Tongue (tissue), 2 donors: ENCODE data around the gene CATSPERE. TPM values are rescaled to one million over a fixed set of nuclear protein-coding genes. Genes with fewer than 3 reads are reported as not detected.
A peak's percentile ranks its signal among the peaks of the same experiment; 100 is the strongest.
"Not testable (repeated sequence)": the region's sequence is repeated elsewhere in the genome, so short reads cannot be mapped to it uniquely, and the experiment has no call there.

ENCODE experiments used
- DNase-seq: peaks from one replicate; pipeline ENCODE4 v3.0.0-alpha.2; 2015
- total RNA-seq: library from RNA; depleted of rRNA; stranded (reverse); fragments of >200 nt; gene quantifications from one replicate; pipeline ENCODE4 v1.2.3, GENCODE V29; 2014

CATSPERE gene
- total RNA-seq, 1 donor from 2014 or later, result 3.4 TPM

DNA sequence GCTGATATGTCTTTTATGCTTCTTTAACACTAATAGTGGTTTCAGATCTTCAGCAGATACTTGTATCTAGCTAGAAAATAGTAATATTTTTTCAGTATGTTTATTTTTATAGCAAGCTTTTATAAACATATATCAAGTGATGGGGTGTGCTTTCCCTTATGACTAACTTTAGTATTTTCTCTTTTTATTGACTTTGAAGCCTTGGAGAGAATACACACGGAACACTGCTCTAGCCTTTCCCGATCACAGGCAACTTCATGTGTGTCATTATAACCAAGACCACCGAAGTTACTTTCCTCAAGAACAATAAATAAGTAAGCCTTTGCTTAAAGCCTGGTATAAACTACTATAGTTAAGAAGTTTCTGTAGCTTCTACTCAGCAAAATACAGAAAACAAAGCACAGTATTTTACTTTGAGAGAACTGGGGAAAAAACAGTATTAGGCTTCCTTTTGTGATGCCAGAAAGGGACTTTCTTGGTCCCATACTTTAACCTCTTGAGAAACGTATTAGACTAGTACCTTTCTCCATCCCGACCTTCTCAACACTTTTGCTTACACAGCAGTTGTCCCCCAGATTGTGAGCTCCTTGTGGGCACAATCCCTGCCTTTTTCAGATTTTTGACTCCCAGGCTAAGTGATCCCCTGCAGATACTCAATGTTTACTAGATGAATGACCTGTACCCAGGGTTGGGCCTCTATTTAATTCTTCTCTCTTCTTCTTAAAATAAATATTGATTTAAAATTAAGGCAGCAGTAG lies 12.6 kb upstream of the CATSPERE start:
- no peak for DNase-seq

DNA sequence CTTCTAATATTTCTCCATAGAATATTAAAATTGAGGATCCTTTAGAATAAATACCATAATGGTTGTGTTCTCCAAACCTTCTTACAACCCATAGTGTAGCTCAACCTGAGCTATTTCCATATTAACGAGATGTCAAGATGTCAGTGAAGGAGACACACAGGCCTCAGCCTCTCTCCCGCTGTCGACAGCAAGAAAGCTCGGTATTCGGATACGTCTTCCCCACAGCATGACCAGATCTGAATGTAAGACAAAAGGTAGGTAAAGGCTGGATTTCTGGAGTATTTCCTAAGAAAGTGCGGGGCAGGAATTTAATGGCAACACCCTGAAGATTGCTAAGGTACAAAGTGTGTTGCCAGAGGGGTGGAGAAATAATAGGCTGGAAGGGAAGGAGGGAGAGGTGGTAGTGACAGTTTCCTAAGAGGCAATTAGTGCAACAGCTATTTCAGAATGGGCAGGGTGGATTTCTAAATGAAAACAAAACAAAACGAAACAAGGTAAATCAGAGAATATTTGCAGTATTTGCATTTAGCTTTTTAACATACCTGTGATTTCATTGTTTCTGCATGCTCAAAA lies 11.1 kb upstream of the CATSPERE start:
- no peak for DNase-seq

DNA sequence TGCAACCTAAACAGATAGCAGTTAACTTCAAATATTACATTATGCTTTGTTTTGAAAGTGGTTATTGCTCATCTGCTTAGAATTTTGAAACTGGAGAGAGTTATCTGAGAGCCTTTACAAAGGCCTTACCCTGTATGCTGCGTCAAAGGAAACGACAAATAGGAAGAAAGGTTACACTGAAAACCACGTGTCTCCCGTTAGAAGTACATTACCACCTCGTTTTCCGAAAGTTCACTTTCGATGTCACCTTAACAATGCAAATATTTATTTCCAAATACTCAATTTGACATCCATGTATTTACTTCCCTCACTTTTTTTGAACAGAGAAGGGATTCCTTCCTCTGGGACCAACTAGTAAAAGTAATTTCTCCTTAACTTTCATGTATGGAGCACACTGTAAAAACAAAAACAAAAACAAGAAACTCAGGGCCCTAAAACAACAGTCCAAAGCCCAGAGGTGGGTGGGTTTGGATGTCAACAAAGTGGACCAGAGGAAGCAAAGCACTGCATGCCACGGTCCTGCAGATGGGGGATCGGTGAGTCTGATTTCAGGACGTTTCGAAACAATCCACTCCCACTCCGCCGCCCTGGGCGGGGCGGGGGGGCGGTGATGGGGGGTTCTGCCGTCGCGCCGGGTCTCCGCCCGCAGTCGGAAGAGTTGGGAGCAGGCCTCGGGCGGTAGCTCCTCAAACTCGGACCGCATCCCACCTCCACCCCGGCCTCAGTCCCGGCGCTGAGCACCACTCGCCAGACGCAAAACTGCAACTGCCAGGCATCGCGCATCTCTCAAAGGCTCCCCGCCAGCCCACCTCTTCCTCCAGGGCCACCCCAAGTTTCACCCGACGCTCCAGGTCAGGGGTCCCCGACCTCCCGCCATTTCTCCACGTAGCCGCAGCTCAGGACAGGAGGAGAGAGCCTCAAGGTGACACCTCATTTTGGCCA lies 10.2 kb upstream of the CATSPERE start:
- DNase-seq, result peak; percentile 68

DNA sequence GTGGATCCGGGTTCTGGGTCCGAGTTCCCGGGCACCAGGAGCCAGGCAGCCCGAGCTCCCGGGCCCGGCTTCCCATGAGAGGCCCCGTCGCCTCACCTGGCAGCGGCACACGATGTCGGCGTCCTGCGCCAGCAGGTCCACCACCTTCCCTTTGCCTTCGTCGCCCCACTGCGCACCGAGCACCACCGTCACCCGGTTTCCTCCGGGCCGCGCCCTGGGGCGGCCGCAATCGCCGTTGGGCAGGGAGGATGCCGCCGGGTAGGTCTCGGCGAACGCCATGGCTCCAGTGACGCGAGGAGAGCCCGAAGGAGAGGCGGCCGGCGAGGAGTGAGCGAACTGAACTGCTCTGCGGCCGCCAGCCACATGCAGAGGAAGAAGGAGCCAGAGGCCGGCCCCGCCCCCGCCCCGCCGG lies 9.5 kb upstream of the CATSPERE start, which contains the start of gene ADSS2:
TSS of gene ADSS2 (minus strand) at position 371 of the 412 bp plus-strand sequence. CDS start at position 279, 92 bp downstream.
- no peak for DNase-seq

DNA sequence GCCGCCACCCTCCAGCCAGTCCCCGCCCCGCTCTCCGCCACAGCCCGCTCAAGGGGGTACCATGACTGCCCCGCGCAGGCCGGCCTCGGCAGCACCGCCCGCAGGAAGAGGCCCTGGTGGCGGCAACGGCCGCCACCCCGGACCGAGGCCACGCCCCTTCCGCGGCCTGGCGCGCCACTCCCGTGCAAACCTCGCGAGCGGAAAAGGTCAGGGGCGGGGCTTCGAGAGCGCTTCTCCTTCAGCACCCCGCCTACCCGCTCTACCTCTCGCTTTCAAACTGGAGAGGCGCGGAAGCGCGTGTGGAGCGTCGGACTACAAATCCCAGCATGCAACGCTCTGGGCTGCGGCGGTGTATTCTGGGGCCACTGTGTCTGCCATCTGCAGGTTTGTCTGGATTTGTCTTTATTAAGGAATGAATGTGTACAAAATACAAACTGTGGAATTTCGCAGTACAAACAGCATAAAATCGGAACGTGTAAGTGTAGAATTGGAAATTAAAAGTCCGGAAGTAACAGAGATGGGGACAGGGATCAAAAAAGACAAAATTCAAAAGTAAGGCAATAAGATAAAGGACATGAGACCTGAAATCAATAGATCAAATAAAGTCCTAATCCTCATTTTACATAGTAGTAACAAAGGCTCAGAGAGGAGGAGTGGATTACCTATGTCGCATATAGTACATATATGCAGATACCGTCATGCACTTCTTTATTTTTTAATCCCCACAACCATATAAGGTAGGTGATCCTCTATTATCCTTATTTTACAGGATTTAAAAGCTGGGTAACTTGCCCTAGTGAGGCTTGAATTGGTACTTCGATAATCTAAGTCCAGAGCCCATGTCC lies 8.9 kb upstream of the CATSPERE start:
- DNase-seq, result peak; percentile 100

DNA sequence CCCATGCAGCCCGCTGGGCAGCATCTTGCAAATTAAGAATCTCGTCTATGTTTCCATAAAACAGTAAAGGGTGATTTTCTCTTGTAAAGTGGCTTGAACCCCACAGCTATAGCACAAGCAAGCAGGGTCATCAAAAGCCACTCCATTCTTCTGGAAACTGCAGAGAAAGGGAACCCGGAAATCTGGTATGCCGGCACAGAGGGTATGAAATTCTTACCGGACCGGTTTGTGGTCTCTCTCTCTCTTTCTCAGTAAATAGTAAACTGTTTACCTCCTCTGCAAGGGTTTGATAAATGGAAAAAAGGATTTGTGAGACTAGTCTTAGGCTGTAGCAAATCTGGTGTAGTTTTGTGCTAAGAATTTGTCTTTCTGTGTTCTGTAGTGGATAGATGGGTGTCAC lies 6.7 kb upstream of the CATSPERE start:
- DNase-seq, result no peak

DNA sequence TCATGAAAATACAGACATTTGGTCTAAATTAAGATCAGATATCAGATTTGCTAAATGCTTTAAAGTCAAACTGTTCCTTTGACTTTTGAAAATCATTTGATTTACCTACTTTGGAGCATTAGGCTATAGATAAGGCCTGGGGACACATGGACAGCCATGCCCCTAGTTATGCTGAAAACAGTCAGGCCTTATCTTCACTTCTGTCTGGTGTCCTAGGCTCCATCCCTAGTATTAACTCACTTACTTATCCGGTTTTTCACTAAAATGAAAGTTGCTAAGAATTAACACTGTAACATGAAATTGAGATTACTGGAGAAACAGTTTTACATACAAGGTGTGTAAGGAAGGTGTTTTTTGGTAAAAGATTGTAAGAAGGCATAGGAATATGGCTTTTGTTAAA lies 4.5 kb upstream of the CATSPERE start:
- no peak for DNase-seq

DNA sequence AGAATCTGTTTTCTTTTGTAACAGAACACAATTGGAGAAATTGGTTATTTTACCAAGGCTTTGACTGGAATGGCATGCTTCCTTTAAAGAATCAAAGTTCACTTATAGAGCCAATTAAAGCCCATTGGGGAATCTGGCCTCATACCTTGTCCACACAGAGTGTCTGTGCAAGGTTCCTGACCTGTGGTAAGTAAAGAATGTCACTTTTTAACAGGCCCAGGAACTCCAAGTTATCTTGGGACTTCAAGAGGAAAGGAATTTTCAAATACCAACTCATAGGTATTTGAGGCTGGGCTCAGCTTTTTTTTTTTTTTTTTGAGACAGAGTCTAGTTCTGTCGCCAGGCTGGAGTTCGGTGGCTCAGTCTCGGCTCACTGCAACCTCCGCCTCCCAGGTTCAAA lies 2.3 kb upstream of the CATSPERE start:
- no peak for DNase-seq

DNA sequence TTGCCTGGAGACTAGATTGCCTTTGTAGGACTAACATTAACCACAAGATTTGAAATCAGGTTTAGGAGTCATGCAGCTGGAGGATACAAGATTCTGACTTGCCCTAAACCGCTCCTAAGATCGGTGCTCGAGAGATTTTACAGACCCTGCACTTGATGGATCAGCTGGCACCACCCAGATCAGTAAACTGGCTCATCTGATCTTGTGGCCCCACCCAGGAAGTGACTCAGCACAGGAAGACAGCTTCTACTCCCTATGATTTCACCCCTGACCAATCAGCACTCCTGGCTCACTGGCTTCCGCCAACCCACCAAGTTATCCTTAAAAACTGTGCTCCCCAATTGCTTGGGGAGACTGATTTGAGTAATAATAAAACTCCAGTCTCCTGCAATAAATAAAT lies 876 bp upstream of the CATSPERE start:
- DNase-seq, result peak; percentile 21

DNA sequence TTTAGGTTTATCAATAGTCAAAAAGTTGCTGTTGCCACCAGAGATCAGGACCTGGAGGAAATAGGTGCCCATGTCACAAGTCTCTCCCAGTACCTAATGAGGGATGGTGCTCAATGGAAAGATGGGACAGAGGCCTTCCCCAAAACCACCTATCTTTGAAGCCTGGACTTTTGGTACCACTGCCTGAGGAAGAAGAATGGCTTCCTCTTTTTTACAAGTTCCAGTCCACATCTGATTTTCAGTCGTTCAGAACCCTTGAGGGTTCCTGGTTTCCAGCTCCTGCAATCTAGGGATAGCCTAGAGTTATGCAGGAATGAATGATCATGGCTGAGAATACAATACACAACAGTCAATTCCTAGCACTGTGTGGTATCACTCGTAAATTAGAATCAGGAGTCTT lies 5.7 kb downstream of the CATSPERE start:
- no peak for DNase-seq

DNA sequence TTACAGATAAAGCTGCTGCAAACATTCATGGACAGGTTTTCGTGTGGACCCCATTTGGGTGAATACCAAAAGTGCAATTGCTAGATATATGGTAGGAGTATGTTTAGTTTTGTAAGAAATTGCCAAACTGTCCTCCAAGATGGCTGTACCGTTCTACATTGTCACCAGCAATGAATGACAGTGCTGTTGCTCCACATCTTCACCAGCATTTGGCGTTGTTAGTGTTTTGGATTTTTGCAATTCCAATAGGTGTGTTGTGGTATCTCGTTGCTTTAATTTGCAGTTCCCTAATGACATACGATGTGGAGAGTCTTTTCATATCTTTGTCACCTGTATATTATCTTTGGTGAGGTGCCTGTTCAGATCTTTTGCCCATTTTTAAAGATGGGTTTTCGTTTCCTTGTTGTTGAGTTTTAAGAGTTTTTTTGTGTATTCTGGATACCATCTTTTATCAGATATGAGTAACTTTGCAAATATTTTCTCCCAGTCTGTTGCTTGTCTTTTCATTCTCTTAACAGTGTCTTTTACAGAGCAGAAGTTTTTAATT lies 12.1 kb downstream of the CATSPERE start:
- DNase-seq, result no peak

DNA sequence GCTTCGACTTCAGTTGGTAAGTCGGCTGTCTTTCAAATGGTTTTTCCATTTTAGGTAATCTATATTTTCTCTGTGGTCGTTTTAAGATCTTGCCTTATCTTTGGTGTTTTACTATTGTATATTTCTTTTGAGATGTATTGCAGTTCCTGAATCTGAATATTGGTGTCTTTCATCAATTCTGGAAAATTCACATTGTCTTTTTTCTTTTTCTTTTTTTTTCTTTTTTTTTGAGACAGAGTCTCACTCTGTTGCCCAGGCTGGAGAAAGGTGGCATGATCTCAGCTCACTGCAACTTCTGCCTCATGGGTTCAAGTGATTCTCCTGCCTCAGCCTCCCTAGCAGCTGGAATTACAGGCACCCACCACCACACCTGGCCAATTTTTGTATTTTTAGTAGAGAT lies 23.9 kb downstream of the CATSPERE start:
- not testable (repeated sequence) for DNase-seq

DNA sequence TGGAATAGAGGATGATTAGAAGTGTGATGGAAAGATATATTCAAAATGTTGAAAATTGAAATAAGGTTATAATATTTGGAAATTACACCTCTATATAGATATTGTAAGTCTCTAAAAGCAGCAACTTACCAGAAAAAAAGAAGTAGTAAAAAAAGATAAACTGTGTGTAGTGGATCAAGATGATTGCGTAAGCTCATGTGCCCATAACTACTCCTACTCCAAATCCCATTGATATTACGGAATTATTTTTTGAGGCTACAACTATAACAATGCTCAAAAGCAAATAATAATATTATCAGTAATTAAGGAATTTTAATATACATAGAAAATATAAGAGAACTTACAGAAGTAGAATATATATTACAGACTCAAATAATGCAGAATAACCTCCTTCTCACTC lies 33.6 kb downstream of the CATSPERE start:
- no peak for DNase-seq

DNA sequence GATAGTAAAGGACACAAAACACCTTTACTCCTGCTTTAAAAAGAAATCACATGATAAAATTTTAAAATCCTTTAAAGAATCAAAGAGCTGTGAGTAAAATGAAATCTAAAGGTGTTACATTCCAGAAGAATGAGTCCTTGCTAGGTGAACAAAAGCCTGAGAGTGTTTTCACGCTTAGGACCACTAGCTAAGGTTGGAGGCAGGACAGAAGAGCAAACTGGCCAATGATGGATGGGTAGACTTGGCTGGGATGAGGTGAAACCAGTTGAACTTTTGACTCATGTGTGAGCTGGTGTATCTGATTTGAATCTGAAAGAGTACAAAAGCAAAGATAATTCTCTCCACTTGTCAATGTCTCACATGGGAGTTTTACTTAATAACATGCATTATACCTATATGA lies 35.1 kb downstream of the CATSPERE start:
- no peak for DNase-seq

DNA sequence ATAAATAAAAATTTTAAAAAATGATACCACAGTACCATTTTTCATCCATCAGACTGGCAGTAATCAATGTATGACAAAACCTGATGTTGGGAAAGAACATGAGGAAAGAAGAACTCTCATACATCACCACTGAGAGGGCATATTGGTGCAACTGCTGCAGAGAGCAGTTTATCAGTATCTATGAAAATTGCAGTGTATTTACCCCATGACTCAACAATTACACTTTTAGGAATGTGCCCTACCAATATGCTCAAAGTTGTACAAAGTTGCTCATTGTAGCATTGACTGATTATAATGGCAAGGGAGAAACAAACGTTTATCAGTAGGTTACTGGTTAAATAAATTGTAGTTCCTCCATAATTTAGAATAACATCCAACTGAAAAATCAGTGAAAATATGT lies 36.7 kb downstream of the CATSPERE start:
- no peak for DNase-seq

DNA sequence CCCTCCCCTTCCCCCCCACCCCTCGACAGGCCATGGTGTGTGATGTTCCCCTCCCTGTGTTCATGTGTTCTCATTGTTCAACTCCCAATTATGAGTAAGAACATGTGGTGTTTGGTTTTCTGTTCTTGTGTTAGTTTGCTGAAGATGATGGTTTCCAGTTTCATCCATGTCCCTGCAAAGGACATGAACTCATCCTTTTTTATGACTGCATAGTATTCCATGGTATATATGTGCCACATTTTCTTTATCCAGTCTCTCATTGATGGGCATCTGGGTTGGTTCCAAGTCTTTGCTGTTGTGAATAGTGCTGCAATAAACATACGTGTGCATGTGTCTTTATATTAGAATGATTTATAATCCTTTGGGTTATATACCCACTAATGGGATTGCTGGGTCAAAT lies 38.4 kb downstream of the CATSPERE start:
- DNase-seq, result not testable (repeated sequence)

DNA sequence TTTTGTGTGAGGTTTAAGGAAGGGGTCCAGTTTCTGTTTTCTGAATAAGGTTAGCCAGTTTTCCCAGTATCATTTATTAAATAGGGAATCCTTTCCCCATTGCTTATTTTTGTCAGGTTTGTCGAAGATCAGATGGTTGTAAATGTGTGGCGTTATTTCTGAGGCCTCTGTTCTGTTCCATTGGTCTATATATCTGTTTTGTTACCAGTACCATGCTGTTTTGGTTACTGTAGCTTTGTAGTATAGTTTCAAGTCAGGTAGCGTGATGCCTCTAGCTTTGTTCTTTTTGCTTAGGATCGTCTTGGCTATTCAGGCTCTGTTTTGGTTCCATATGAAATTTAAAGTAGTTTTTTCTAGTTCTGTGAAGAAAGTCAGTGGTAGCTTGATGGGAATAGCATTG lies 39.4 kb downstream of the CATSPERE start:
- DNase-seq, result not testable (repeated sequence)

DNA sequence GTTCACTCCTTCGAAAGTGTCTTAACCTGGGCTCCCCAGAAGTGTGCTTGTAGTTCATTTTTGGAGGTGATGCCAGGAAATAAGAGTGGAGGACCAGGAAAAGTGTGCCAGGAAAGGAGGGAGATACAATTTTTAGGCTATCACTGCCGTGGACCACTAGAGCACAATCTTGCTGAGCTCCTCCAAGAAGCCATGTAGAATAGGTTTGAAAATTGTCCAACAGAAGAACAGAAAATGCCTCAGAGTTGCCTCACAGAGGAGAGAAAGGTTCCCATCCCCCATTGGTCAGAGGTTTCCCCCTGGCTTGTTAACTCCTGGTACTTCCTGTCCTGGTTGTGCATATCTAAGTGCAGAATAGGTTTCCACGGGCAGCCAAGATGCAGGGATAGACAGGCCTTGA lies 41.6 kb downstream of the CATSPERE start:
- no peak for DNase-seq

DNA sequence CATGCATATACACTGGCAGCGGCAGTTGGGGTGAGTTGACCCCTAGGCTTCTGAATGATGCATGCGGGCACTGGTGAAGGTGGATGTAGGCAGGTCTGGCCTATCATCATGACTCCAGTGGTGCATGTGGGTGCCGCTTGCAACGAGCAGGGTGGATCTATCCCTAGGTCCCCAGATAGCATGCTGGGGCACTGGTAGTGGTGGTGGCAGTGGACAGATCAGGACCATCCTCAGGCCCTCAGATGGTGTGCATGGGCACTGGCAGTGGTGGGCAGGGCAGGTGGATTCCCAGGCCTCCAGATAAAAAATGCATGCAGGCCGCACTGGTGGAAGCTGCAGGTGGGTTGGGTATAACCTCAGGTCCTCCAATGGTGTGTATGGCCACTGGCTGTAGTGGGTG lies 52.4 kb downstream of the CATSPERE start:
- DNase-seq, result no peak

DNA sequence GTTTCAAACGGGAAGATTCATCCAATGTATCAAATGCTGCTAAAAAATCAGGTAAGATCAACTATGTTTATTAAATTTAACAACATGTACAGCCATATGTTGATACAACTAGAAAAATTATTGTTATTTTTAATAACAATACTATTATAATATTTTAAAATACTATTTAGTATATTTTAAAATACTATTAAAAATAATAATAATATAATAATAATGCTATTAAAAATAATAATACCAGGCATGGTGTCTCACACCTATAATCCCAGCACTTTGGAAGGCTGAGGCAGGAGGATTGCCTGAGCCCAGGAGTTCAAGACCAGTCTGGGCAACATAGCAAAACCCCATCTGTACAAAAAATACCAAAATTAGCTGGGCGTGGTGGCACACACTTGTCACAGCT lies 54.6 kb downstream of the CATSPERE start:
- DNase-seq, result no peak

DNA sequence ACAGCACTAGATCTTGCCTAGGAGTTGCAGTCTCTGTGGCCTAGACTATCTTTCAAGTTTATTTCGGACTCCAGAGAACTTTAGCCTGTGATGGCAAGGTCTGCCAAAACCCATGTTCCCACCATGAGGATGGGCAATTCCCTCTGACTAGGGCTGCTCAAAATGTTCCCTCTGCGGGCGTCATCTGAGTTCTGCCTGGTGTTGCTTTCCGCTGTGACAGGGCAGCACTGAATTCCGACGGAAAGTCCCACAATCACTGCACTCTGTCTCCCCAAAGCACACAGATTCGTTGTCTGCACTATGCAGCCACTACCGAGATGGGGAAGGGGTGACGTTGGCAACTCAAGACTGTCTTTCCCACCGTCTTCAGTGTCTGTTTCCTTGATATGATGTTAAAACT lies 75.2 kb downstream of the CATSPERE start:
- DNase-seq, result no peak

DNA sequence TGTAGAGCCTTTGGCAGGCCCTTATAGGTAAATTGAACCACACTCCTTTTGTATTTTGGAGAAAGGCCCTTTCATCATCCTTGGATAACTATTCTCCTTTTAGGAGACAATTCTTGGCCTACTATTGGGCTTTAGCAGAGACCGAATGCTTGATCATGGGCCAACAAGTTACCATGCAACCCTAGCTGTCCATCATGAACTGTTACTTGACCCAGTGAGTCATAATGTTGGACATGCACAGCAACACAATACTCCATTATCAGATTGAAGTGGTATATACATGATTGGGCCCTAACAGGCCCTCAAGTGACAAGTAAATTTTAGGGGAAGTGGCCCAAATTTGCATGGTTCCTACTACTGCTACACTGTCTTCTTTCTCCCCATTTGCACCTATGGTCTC lies 84.4 kb downstream of the CATSPERE start:
- no peak for DNase-seq
